ENCODE measurements around the gene GINS1.
A peak's percentile ranks its signal among the peaks of the same experiment; 100 is the strongest.

The GINS1 gene

GRCh38 chr20:25407311-25408169, at the start of gene GINS1:
TSS of gene GINS1 (plus strand) at chr20:25407673. CDS start at chr20:25407821, 148 bp downstream.
- DNase-seq = peak; percentile 89

- no peak for DNase-seq
Measured at GRCh38 chr20:25360631-25361286, 46.7 kb upstream of the GINS1 start.

GRCh38 chr20:25361287-25361683, 46.2 kb upstream of the GINS1 start:
- DNase-seq = no peak

GRCh38 chr20:25364180-25364788, 43.2 kb upstream of the GINS1 start:
- DNase-seq = peak; percentile 19

GRCh38 chr20:25364879-25365699, 42.4 kb upstream of the GINS1 start:
- no peak for DNase-seq

GRCh38 chr20:25368526-25368925, 38.9 kb upstream of the GINS1 start:
- no peak for DNase-seq

- no peak for DNase-seq
Measured at GRCh38 chr20:25368976-25369375, 38.5 kb upstream of the GINS1 start.

GRCh38 chr20:25369529-25369928, 37.9 kb upstream of the GINS1 start:
- DNase-seq = no peak

- no peak for DNase-seq
Measured at GRCh38 chr20:25369971-25370370, 37.5 kb upstream of the GINS1 start.

GRCh38 chr20:25372584-25373336, 34.7 kb upstream of the GINS1 start:
- no peak for DNase-seq

GRCh38 chr20:25374842-25375241, 32.6 kb upstream of the GINS1 start:
- DNase-seq = no peak

GRCh38 chr20:25376236-25376635, 31.2 kb upstream of the GINS1 start:
- DNase-seq = no peak

GRCh38 chr20:25376886-25377285, 30.6 kb upstream of the GINS1 start:
- DNase-seq = no peak

- no peak for DNase-seq
Measured at GRCh38 chr20:25378189-25378883, 29.1 kb upstream of the GINS1 start.

- no peak for DNase-seq
Measured at GRCh38 chr20:25378884-25379733, 28.4 kb upstream of the GINS1 start.

GRCh38 chr20:25380945-25381614, 26.4 kb upstream of the GINS1 start:
- no peak for DNase-seq

- DNase-seq = no peak
Measured at GRCh38 chr20:25382704-25383370, 24.6 kb upstream of the GINS1 start.

GRCh38 chr20:25389401-25389857, 18.0 kb upstream of the GINS1 start:
- no peak for DNase-seq

GRCh38 chr20:25389858-25390537, 17.5 kb upstream of the GINS1 start:
- peak; percentile 54 for DNase-seq

All from NCI-H2029 (cell line).